Choroid plexus epithelial cell (primary cell): ENCODE results near the gene QSOX1.
"Not testable (repeated sequence)": the region's sequence is repeated elsewhere in the genome, so short reads cannot be mapped to it uniquely, and the experiment has no call there.

Source experiments
- DNase-seq: peaks from one replicate; pipeline ENCODE4 v3.0.0-alpha.2; 2010; ENCODE audit warnings: low read depth
- H3K4me3 ChIP-seq: 2 replicates; pipeline ENCODE4 v1.5.1; 2011; ENCODE audit warnings: low read depth, mild to moderate bottlenecking, control low read depth, low read length, moderate library complexity
- TF ChIP-seq, protein P1 (sequence below): conservative IDR thresholded peaks from 2 replicates; pipeline ENCODE4 v1.5.1; 2011; ENCODE audit warnings: low read depth, mild to moderate bottlenecking, control low read depth, inconsistent platforms, low read length, moderate library complexity

Gene QSOX1

DNA sequence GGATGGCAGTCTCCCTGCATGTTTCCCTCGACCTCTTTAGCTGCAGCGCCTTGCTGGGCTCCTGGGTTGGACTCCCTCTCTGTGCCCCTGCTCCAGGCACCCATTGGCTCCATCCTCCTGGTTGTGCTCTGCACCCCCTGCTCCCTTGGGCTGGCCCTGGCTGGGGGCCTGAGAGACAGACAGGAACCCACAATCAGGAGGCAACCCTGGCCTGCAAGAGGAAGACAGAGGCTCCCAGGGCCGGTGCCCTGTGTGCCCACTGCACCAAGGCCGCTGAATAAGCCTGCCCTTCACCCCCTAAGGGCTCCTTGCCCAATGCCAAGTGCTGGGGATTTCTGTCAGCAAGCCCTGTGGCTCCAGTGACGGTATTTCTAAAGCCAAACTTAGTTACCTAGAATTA, 43.9 kb downstream of the QSOX1 start:
- no peak for DNase-seq
- TF ChIP-seq, protein P1, sequence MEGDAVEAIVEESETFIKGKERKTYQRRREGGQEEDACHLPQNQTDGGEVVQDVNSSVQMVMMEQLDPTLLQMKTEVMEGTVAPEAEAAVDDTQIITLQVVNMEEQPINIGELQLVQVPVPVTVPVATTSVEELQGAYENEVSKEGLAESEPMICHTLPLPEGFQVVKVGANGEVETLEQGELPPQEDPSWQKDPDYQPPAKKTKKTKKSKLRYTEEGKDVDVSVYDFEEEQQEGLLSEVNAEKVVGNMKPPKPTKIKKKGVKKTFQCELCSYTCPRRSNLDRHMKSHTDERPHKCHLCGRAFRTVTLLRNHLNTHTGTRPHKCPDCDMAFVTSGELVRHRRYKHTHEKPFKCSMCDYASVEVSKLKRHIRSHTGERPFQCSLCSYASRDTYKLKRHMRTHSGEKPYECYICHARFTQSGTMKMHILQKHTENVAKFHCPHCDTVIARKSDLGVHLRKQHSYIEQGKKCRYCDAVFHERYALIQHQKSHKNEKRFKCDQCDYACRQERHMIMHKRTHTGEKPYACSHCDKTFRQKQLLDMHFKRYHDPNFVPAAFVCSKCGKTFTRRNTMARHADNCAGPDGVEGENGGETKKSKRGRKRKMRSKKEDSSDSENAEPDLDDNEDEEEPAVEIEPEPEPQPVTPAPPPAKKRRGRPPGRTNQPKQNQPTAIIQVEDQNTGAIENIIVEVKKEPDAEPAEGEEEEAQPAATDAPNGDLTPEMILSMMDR: no peak
- H3K4me3 ChIP-seq: no peak overlapping the region

DNA sequence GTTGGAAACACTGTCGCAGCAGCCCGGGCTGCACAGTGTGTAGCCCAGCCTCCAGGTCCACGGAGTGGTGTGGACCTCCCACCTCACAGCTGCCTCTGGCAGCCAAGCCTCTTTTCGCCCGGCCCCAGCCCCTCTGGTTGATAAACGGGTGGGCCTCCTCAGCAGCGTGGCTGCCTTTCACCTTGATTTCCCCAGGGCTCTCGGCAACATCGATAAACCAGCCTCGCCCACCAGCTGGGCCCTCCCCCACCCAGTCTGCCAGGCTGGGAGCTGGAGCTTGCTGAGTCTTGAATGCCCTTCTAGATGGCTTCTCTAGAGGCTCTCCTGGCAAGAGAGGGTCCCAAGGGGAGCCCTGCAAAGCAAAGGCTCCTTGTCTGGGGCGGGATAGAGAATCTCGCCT, 44.3 kb downstream of the QSOX1 start:
- TF ChIP-seq, protein P1: no peak
- DNase-seq: no peak
- no peak overlapping the region for H3K4me3 ChIP-seq

DNA sequence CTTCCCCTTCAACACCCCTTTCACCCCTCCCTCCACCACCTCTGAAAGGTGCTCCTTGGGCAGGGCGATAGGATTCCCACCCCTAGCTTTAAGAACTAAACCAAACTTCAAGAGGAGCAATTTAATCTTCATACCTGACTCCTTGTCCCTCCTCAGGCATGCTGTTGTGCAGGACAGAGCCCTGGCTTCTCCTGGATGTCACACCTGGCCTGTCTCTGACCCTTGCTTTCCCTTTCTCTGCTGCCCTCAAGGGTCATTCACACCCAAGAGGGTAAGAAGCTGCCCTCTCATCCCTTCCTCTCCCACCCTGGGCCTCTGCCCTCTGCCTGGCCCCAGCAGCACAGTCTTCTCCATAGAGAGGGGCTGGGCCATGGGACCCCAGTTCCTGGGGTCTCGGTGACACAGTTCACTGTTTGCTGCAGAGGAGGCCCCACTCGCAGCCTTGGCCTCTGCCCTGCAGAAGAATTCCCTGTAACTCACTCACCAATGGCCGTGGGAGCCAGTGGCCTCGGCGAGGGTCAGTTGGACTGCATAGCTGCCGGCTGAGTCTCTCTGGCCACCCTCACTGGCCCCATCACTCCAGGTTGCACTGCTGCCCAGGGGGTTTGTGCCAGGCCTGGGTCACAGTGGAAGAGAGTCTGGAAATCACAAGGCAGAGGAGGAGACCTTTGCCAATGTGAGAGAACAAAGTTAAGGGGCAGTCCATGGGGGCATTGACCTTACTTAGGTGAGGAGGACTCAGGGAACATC, 47.0 kb downstream of the QSOX1 start:
- no peak overlapping the region for H3K4me3 ChIP-seq
- DNase-seq: no peak
- TF ChIP-seq, protein P1: no peak

DNA sequence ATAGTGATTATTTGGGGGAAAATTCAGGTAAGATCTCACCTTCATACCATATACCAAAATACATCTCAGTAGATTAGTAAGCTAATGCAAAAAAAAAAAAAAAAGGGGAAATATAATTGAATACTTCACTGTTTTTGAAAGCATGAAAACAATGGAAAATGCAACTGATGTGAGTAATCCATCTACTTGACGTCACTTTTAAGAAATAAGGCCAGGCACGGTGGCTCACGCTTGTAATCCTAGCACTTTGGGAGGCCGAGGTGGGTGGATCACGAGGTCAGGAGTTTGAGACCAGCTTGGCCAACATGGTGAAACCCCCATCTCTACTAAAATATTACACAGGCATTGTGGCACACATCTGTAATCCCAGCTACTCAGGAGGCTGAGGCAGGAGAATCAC, 47.9 kb downstream of the QSOX1 start:
- not testable (repeated sequence) for DNase-seq, H3K4me3 ChIP-seq

DNA sequence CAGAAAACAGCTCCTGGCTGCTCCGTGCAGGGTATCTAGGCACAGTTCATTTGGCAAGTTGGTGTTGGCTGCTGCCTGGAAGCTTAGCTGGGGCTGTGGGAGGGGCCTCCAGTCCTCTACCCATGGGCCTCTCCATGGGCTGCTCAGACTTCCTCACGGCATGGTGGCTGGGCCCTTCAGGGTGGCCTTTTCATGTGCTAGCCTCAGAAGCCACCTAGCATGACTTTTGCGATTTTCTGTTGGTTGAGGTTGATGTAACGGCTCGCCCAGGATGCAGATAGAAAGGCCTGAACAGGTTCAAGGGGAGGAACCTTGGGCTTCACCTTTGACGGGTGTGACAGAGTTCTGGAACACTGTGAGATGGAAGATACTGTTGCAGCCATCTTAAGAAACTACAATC, 49.6 kb downstream of the QSOX1 start:
- TF ChIP-seq, protein P1: no peak
- no peak for DNase-seq
- no peak overlapping the region for H3K4me3 ChIP-seq

DNA sequence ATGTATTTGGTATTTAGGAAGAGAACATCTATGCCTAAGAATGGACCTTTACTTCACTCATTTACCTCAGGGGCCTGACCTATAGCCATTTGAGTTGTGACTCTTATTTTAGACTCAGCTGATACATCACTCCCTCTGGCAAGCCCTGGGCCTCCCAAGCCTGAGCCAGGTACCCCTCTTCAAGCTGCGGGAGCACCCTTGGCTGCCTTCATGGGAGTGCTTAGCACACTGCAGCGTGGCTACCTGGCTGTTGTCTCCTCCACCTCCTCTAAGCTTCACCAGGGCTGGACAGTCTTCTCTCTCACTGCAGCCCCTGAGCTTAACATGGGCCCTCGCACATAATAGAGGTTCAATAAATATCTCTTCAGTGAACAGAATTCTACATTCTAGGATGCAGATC, 51.9 kb downstream of the QSOX1 start:
- DNase-seq: no peak
- TF ChIP-seq, protein P1: no peak
- no peak overlapping the region for H3K4me3 ChIP-seq

DNA sequence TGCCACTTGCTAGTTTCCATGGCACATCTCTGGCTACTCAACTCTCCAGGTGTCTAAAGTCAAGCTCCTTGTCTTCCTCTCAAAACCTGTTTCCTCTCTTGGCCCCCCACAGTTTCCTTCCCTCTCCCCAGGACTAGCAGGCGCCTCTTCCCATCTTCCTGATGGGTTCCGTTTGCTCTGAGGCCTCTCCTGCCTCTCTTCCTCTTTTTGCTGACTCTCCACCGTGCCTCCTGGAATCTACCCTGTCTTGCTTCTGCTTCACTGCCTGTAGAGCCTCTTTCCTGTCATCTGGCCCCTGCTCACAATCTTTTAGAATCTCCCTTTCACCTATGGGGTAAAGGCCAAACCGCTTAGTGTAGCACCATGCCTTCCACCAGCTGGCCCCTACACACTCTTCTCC, 53.6 kb downstream of the QSOX1 start:
- TF ChIP-seq, protein P1: no peak
- DNase-seq: no peak
- H3K4me3 ChIP-seq: no peak overlapping the region
